ENCODE measurements around the gene MAP4K2. TPM values are rescaled to one million over a fixed set of nuclear protein-coding genes. Genes with fewer than 3 reads are reported as not detected.
A peak's percentile ranks its signal among the peaks of the same experiment; 100 is the strongest.

Gene MAP4K2
- total and polyA plus RNA-seq, 2 of the 8 experiments (the other 6 are each of a cell fraction or from before 2014, with no cell fraction given): 20.1 to 20.7 TPM

GRCh38 chr11:64848826-64849597 lies 46.0 kb upstream of the MAP4K2 start:
- ChIA-PET CTCF (ENCODE audit: partially characterized antibody) (interaction anchor here (0.7 to 32.3 kb wide), 51 partner anchors 10 to 1433 kb away, joined by 3 to 1058 read pairs (median 5); partner anchors contain the start of genes ARL2, ATG2A, BATF2 and CDC42EP2), POLR2A (ENCODE audit: partially characterized antibody) (interaction anchor here (0.6 to 25.7 kb wide), 10 partner anchors 15 to 633 kb away, joined by 3 to 408 read pairs (median 4); partner anchors contain the start of genes ARL2, BATF2 and EHD1)
- H4K8ac ChIP-seq (ENCODE audit: extremely low read depth, insufficient read depth, low read length): peak overlapping the region; percentile 62
- H4K91ac ChIP-seq (replicated peaks; ENCODE audit: insufficient read length, low read length): no peak overlapping the region
- peak overlapping the region; percentile 75 for H2BK5ac ChIP-seq (ENCODE audit: low read depth, low read length)
- H4K5ac ChIP-seq (ENCODE audit: insufficient read length, low read depth, low read length): no peak overlapping the region
- FAIRE-seq (no peak), DNase-seq (ENCODE audit: low read depth in 1 of 2, low spot score in 2 of 2) (peak in 1 of 2 experiments; percentile 75)
- H3K4me1 ChIP-seq (replicated peaks in 1 of 4; ENCODE audit: control insufficient read depth in 3 of 4, insufficient read depth in 4 of 4, low read length in 3 of 4): peaks cover 0 to 19% (median 5%) of the 10 kb centered on the region in 4 experiments; a peak in 6 of 7 replicates
- H2AFZ ChIP-seq (ENCODE audit: low read length): no peak overlapping the region; the same call in 1 of the 2 replicates
- H2BK20ac ChIP-seq (ENCODE audit: low read length): no peak overlapping the region
- H2BK15ac ChIP-seq (ENCODE audit: low read length): peak overlapping the region; percentile 81; the same call in 1 of the 2 replicates
- H3K4me3 ChIP-seq (ENCODE audit: extremely low read depth in 1 of 4, insufficient read depth in 2 of 4, low read depth in 3 of 4, low read length in 4 of 4): no peak overlapping the region
- peak overlapping the region; percentile 6; the same call in 1 of the 2 replicates for H2AK5ac ChIP-seq (ENCODE audit: low read depth, low read length)
- peaks cover 0 to under 1% of the 10 kb centered on the region in 2 experiments; a peak in 1 of 4 replicates for H3K79me2 ChIP-seq (ENCODE audit: control insufficient read depth in 1 of 2, insufficient read depth in 2 of 2, low read length in 2 of 2)
- no peak overlapping the region for H3K9ac ChIP-seq (replicated peaks in 1 of 4; ENCODE audit: extremely low read depth in 1 of 4, low read depth in 3 of 4, low read length in 3 of 4)
- WGBS, 2 experiments (ENCODE audit: extremely low coverage in 1 of 2, insufficient coverage in 1 of 2, insufficient read length in 1 of 2, insufficient replicate concordance in 2 of 2, low coverage in 1 of 2, low lambda C conversion rate in 2 of 2, missing lambda C conversion rate in 1 of 2): 65% methylated on average over 16 of the region's 16 CpGs; no CpG with 5 or more reads in 1 of the 2 experiments
- H3K4ac ChIP-seq (replicated peaks; ENCODE audit: insufficient read length, low read depth, low read length): peak overlapping the region; percentile 88
- H3K79me1 ChIP-seq (ENCODE audit: low read depth, low read length): no peaks in the 10 kb centered on the region; the same call in 1 of the 2 replicates
- H3K14ac ChIP-seq (ENCODE audit: insufficient read length): no peak overlapping the region
- H3K18ac ChIP-seq (ENCODE audit: extremely low read depth, low read length): peak overlapping the region; percentile 78
- no peak overlapping the region for H3K27ac ChIP-seq (ENCODE audit: low read depth, low read length)
- H3K56ac ChIP-seq (replicated peaks; ENCODE audit: insufficient read length, low read depth, low read length): no peak overlapping the region
- no peaks in the 10 kb centered on the region for H3K27me3 ChIP-seq (replicated peaks in 1 of 4; ENCODE audit: control insufficient read depth in 3 of 4, extremely low read depth in 1 of 4, insufficient read depth in 3 of 4, low read length in 3 of 4)
- H3K23me2 ChIP-seq (ENCODE audit: low read depth, low read length): peaks cover 1% of the 10 kb centered on the region
- H3K36me3 ChIP-seq (ENCODE audit: control insufficient read depth in 2 of 4, insufficient read depth in 4 of 4, low read length in 3 of 4): no peaks in the 10 kb centered on the region
- no peaks in the 10 kb centered on the region for H3K9me3 ChIP-seq (ENCODE audit: insufficient read depth in 2 of 2, low read depth in 1 of 2, low read length in 1 of 2)
- no peak overlapping the region for H2BK120ac ChIP-seq (replicated peaks; ENCODE audit: low read depth, low read length)
- peak overlapping the region; percentile 68; the same call in 1 of the 2 replicates for H2BK12ac ChIP-seq (ENCODE audit: low read depth, low read length)
- peaks cover 0 to 2% of the 10 kb centered on the region in 2 experiments for H4K20me1 ChIP-seq (replicated peaks in 1 of 2; ENCODE audit: control insufficient read depth in 1 of 2, insufficient read depth in 2 of 2, low read length in 2 of 2)
- H3K23ac ChIP-seq (ENCODE audit: insufficient read length): no peak overlapping the region
- H3K4me2 ChIP-seq (ENCODE audit: insufficient read depth in 1 of 2, low read depth in 2 of 2, low read length in 2 of 2): no peak overlapping the region
- TF ChIP-seq POU5F1 (IDR thresholded peaks at IDR 0.05; ENCODE audit: low read depth, low read length) (no peak), NRF1 (IDR thresholded peaks at IDR 0.05; ENCODE audit: low read depth, low read length) (no peak), CHD1 (IDR thresholded peaks at IDR 0.05; ENCODE audit: low read depth, low read length) (no peak), JUND (IDR thresholded peaks at IDR 0.05; ENCODE audit: low read length) (no peak), SIRT6 (IDR thresholded peaks at IDR 0.05; ENCODE audit: low read length) (no peak), FOSL1 (IDR thresholded peaks at IDR 0.05; ENCODE audit: insufficient read depth, low read depth, low read length) (no peak), TAF1 (IDR thresholded peaks at IDR 0.05; ENCODE audit: low read depth, low read length) (no peak), ATF2 (IDR thresholded peaks at IDR 0.05; ENCODE audit: low read length) (no peak), RNF2 (IDR thresholded peaks at IDR 0.05; ENCODE audit: borderline replicate concordance, low read depth, low read length, missing control alignments, poor library complexity, severe bottlenecking) (no peak)

Measured in H1 (cell line).